Suprapubic skin (tissue), 4 donors: ENCODE results near the gene ARL4D. TPM values are rescaled to one million over a fixed set of nuclear protein-coding genes. Genes with fewer than 3 reads are reported as not detected.

Experiments used
- DNase-seq, 2 donors: peaks; one replicate each; pipeline ENCODE4 v3.0.0-alpha.2; 2019; ENCODE audit warnings: low spot score in 2 of 2
- H3K27ac ChIP-seq: fragments of 200-600 bp; sonication (generic); one replicate; pipeline ENCODE4 v1.5.1; 2019
- H3K27me3 ChIP-seq: fragments of 200-600 bp; sonication (generic); one replicate; pipeline ENCODE4 v1.5.1; 2019
- H3K36me3 ChIP-seq: fragments of 200-600 bp; sonication (generic); one replicate; pipeline ENCODE4 v1.5.1; 2019
- H3K4me1 ChIP-seq: fragments of 200-600 bp; sonication (generic); one replicate; pipeline ENCODE4 v1.5.1; 2019
- H3K4me3 ChIP-seq: fragments of 200-600 bp; sonication (generic); one replicate; pipeline ENCODE4 v1.5.1; 2019; ENCODE audit warnings: mild to moderate bottlenecking
- H3K9me3 ChIP-seq: fragments of 200-600 bp; sonication (generic); one replicate; pipeline ENCODE4 v1.5.1; 2019
- EP300 ChIP-seq: sonication (generic); formaldehyde crosslinking; IDR thresholded peaks from one replicate; pipeline ENCODE4 v1.6.1; 2017; ENCODE audit warnings: antibody characterized with exemption
- POLR2A ChIP-seq, 2 donors: fragments of 450-650 bp; IDR thresholded peaks; one replicate each; pipeline ENCODE4 v1.6.1; 2017; ENCODE audit warnings: antibody characterized with exemption in 2 of 2, mild to moderate bottlenecking in 2 of 2, moderate library complexity in 2 of 2
- POLR2AphosphoS5 ChIP-seq, 3 donors: sonication (generic); formaldehyde crosslinking; IDR thresholded peaks; one replicate each; pipeline ENCODE4 v1.6.1; 2017; ENCODE audit warnings: antibody characterized with exemption in 3 of 3
- WGBS: methylation state at CpG from one replicate; pipeline ENCODE4 v1.1.5; 2018; 5-methylcytosine and 5-hydroxymethylcytosine counted together
- total RNA-seq, 4 donors: library from RNA; depleted of rRNA; stranded (reverse); fragments of >200 nt; gene quantifications; one replicate each; pipeline ENCODE4 v1.1.0, GENCODE V29; 2016
- TF ChIP-seq, protein P1 (sequence below), 2 donors: fragments of 200-600 bp in 1 of 2; fragments of 450-650 bp in 1 of 2; sonication (generic) in 1 of 2; IDR thresholded peaks; one replicate each; pipeline ENCODE4 v1.5.1; 2016 to 2019; ENCODE audit warnings: antibody characterized with exemption in 2 of 2, mild to moderate bottlenecking in 1 of 2, moderate library complexity in 1 of 2

ARL4D gene
- total RNA-seq, 4 donors from 2014 or later: 26.7 to 50.9 (median 32.2) TPM

- H3K4me1 ChIP-seq: peaks cover 14% of the 10 kb centered on the region
- no peaks in the 10 kb centered on the region for H3K36me3 ChIP-seq
- no peak for DNase-seq
- no peak for TF ChIP-seq POLR2AphosphoS5 (IDR thresholded peaks at IDR 0.05)
- TF ChIP-seq POLR2A (IDR thresholded peaks at IDR 0.05): no peak
- TF ChIP-seq, protein P1, sequence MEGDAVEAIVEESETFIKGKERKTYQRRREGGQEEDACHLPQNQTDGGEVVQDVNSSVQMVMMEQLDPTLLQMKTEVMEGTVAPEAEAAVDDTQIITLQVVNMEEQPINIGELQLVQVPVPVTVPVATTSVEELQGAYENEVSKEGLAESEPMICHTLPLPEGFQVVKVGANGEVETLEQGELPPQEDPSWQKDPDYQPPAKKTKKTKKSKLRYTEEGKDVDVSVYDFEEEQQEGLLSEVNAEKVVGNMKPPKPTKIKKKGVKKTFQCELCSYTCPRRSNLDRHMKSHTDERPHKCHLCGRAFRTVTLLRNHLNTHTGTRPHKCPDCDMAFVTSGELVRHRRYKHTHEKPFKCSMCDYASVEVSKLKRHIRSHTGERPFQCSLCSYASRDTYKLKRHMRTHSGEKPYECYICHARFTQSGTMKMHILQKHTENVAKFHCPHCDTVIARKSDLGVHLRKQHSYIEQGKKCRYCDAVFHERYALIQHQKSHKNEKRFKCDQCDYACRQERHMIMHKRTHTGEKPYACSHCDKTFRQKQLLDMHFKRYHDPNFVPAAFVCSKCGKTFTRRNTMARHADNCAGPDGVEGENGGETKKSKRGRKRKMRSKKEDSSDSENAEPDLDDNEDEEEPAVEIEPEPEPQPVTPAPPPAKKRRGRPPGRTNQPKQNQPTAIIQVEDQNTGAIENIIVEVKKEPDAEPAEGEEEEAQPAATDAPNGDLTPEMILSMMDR (IDR thresholded peaks at IDR 0.05): no peak
- no peak for TF ChIP-seq EP300
- WGBS: 86% methylated on average over 6 of the region's 6 CpGs
- no peaks in the 10 kb centered on the region for H3K27me3 ChIP-seq
- H3K9me3 ChIP-seq: no peaks in the 10 kb centered on the region
- no peak overlapping the region for H3K4me3 ChIP-seq
- H3K27ac ChIP-seq: no peak overlapping the region
These were observed 25.1 kb downstream of the ARL4D start for GRCh38 chr17:43423777-43424455.

DNA sequence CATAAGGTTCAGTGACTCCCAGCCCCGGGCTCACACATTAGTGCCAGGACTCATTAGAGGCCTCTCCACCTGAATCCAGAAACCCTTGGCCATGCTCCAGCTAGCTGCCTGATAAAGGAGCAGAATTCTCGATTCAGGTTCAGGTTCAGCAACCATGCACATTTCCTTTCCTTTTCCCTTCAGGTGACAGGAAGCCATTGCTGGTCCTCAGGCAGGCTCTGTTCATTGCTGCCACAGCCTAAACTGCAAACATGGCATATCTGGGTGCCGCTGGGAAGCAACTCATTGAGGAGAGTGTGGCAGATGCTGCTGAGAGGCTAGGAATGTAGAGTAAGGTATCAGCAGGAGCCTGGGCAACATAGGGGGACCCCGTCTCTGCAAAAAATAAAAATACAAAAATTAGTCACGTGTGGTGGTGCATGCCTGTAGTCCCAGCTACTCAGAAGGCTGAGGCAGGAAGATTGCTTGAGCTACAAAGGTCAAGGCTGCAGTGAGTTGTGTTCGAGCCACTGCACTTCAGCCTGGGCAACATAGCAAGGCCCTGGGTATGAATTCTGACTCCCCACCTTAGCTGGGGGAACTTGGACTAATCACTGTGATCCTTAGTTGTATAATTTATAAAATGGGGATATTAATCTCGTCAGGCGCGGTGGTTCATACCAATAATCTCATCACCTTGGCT, 28.7 kb downstream of the ARL4D start:
- H3K27me3 ChIP-seq: no peaks in the 10 kb centered on the region
- peaks cover 14% of the 10 kb centered on the region for H3K4me1 ChIP-seq
- H3K36me3 ChIP-seq: no peaks in the 10 kb centered on the region
- WGBS: 79% methylated on average over 9 of the region's 9 CpGs
- H3K27ac ChIP-seq: no peak overlapping the region
- no peak for DNase-seq
- no peaks in the 10 kb centered on the region for H3K9me3 ChIP-seq
- TF ChIP-seq, protein P1 (IDR thresholded peaks at IDR 0.05): no peak
- TF ChIP-seq EP300 (no peak), POLR2A (IDR thresholded peaks at IDR 0.05) (no peak), POLR2AphosphoS5 (IDR thresholded peaks at IDR 0.05) (no peak)
- no peak overlapping the region for H3K4me3 ChIP-seq

DNA sequence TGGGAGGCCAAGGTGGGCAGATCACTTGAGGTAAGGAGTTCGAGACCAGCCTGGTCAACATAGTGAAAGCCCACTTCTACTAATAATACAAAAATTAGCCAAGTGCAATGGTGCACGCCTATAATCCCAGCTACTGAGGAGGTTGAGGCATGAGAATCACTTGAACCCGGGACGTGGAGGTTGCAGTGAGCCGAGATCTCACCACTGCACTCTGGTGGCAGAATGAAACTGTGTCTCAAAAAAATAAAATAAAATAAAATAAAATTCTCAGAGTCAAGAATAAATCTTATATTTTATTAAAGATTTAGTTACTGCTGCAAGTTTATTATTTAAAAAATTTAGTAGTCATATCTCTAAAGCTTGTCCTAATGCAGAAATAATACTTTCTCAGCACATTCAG, 29.7 kb downstream of the ARL4D start:
- TF ChIP-seq POLR2A (IDR thresholded peaks at IDR 0.05) (no peak), POLR2AphosphoS5 (IDR thresholded peaks at IDR 0.05) (no peak)
- TF ChIP-seq, protein P1 (IDR thresholded peaks at IDR 0.05): peak in 1 of 2 donors; percentile 5
- H3K27ac ChIP-seq: no peak overlapping the region
- DNase-seq: no peak
- peaks cover 18% of the 10 kb centered on the region for H3K4me1 ChIP-seq
- H3K36me3 ChIP-seq: no peaks in the 10 kb centered on the region
- H3K27me3 ChIP-seq: no peaks in the 10 kb centered on the region
- WGBS: 70% methylated on average over 5 of the region's 5 CpGs
- H3K9me3 ChIP-seq: no peaks in the 10 kb centered on the region
- no peak overlapping the region for H3K4me3 ChIP-seq

GRCh38 chr17:43430936-43431713, 32.3 kb downstream of the ARL4D start:
- Histone ChIP-seq H3K27ac (peak overlapping the region; percentile 34), H3K9me3 (no peaks in the 10 kb centered on the region), H3K4me3 (no peak overlapping the region), H3K27me3 (no peaks in the 10 kb centered on the region), H3K4me1 (peaks cover 21% of the 10 kb centered on the region), H3K36me3 (no peaks in the 10 kb centered on the region)
- no peak for DNase-seq
- TF ChIP-seq EP300: no peak
- TF ChIP-seq, protein P1 (IDR thresholded peaks at IDR 0.05): no peak
- TF ChIP-seq POLR2A (IDR thresholded peaks at IDR 0.05): no peak
- TF ChIP-seq POLR2AphosphoS5 (IDR thresholded peaks at IDR 0.05): no peak
- WGBS: 58% methylated on average over 6 of the region's 6 CpGs
